DOHH2 (cell line): Measurements from ENCODE around the gene VAPB.

ENCODE experiments used
- H3F3A ChIP-seq: fragments of 200-600 bp; sonication (generic), shearing (Covaris generic); 2 replicates; pipeline ENCODE4 v1.6.0; 2016; ENCODE audit warnings: antibody characterized with exemption, mild to moderate bottlenecking; ENCODE audit not compliant: control insufficient read depth, insufficient read depth
- H3K27ac ChIP-seq: fragments of 200-600 bp; sonication (generic); 2 replicates; pipeline ENCODE4 v1.5.1; 2014; ENCODE audit warnings: low read depth, mild to moderate bottlenecking, low read length, moderate library complexity
- H3K27me3 ChIP-seq: fragments of 200-600 bp; sonication (generic); 2 replicates; pipeline ENCODE4 v1.6.1; 2014; ENCODE audit warnings: mild to moderate bottlenecking, low read length, mixed read lengths; ENCODE audit not compliant: control insufficient read depth
- H3K36me3 ChIP-seq: fragments of 200-600 bp; sonication (generic); 2 replicates; pipeline ENCODE4 v1.6.1; 2014; ENCODE audit warnings: mild to moderate bottlenecking, low read length, moderate library complexity, mixed read lengths; ENCODE audit not compliant: control insufficient read depth
- H3K4me1 ChIP-seq: fragments of 200-600 bp; sonication (generic); 2 replicates; pipeline ENCODE4 v1.6.1; 2014; ENCODE audit warnings: mild to moderate bottlenecking, low read length, mixed read lengths; ENCODE audit not compliant: control insufficient read depth
- H3K4me2 ChIP-seq: fragments of 200-600 bp; sonication (generic); 2 replicates; pipeline ENCODE4 v1.6.0; 2014; ENCODE audit warnings: mild to moderate bottlenecking, low read length, moderate library complexity
- H3K4me3 ChIP-seq: fragments of 200-600 bp; sonication (generic); 2 replicates; pipeline ENCODE4 v1.5.1; 2014; ENCODE audit warnings: mild to moderate bottlenecking, low read length, mixed read lengths
- H3K79me2 ChIP-seq: fragments of 200-600 bp; sonication (generic); 2 replicates; pipeline ENCODE4 v1.6.1; 2014; ENCODE audit warnings: mild to moderate bottlenecking, low read length, mixed read lengths; ENCODE audit not compliant: control insufficient read depth
- H3K9me2 ChIP-seq: fragments of 200-600 bp; sonication (generic); replicated peaks from 2 replicates; pipeline ENCODE4 v1.6.1; 2014; ENCODE audit warnings: mild to moderate bottlenecking, low read length, mixed read lengths; ENCODE audit not compliant: control insufficient read depth
- H3K9me3 ChIP-seq: fragments of 200-600 bp; sonication (generic); 2 replicates; pipeline ENCODE4 v1.6.1; 2014; ENCODE audit warnings: antibody characterized with exemption, low read length, mixed read lengths; ENCODE audit not compliant: control insufficient read depth, insufficient read depth
- H4K20me1 ChIP-seq: fragments of 200-600 bp; sonication (generic); 2 replicates; pipeline ENCODE4 v1.6.0; 2014; ENCODE audit warnings: low read depth, mild to moderate bottlenecking, antibody characterized with exemption, low read length, moderate library complexity; ENCODE audit not compliant: control insufficient read depth, insufficient read depth
- EZH2phosphoT487 ChIP-seq: fragments of 200-600 bp; sonication (generic); IDR thresholded peaks from 2 replicates; pipeline ENCODE4 v1.6.1; 2017; ENCODE audit warnings: borderline replicate concordance, mild to moderate bottlenecking, antibody characterized with exemption, low read length, moderate library complexity, mixed read lengths
- TF ChIP-seq, protein P1 (sequence below): fragments of 200-600 bp; sonication (generic); IDR thresholded peaks from one replicate; pipeline ENCODE4 v1.5.1; 2014; ENCODE audit warnings: antibody characterized with exemption, mild to moderate bottlenecking, low read depth, low read length; ENCODE audit not compliant: poor library complexity, severe bottlenecking

Gene VAPB

GRCh38 chr20:58492795-58493524, 103.9 kb downstream of the VAPB start:
- no peaks in the 10 kb centered on the region for H3K9me3 ChIP-seq
- H3K79me2 ChIP-seq, result no peaks in the 10 kb centered on the region
- no peaks in the 10 kb centered on the region for H3K9me2 ChIP-seq
- H3F3A ChIP-seq, result no peaks in the 10 kb centered on the region
- TF ChIP-seq, protein P1, sequence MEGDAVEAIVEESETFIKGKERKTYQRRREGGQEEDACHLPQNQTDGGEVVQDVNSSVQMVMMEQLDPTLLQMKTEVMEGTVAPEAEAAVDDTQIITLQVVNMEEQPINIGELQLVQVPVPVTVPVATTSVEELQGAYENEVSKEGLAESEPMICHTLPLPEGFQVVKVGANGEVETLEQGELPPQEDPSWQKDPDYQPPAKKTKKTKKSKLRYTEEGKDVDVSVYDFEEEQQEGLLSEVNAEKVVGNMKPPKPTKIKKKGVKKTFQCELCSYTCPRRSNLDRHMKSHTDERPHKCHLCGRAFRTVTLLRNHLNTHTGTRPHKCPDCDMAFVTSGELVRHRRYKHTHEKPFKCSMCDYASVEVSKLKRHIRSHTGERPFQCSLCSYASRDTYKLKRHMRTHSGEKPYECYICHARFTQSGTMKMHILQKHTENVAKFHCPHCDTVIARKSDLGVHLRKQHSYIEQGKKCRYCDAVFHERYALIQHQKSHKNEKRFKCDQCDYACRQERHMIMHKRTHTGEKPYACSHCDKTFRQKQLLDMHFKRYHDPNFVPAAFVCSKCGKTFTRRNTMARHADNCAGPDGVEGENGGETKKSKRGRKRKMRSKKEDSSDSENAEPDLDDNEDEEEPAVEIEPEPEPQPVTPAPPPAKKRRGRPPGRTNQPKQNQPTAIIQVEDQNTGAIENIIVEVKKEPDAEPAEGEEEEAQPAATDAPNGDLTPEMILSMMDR, result no peak
- TF ChIP-seq EZH2phosphoT487, result no peak
- no peak overlapping the region for H3K27ac ChIP-seq
- no peaks in the 10 kb centered on the region for H4K20me1 ChIP-seq
- H3K36me3 ChIP-seq, result no peaks in the 10 kb centered on the region
- H3K4me3 ChIP-seq, result no peak overlapping the region
- peaks cover 11% of the 10 kb centered on the region for H3K4me1 ChIP-seq
- no peak overlapping the region for H3K4me2 ChIP-seq
- H3K27me3 ChIP-seq, result no peaks in the 10 kb centered on the region

DNA sequence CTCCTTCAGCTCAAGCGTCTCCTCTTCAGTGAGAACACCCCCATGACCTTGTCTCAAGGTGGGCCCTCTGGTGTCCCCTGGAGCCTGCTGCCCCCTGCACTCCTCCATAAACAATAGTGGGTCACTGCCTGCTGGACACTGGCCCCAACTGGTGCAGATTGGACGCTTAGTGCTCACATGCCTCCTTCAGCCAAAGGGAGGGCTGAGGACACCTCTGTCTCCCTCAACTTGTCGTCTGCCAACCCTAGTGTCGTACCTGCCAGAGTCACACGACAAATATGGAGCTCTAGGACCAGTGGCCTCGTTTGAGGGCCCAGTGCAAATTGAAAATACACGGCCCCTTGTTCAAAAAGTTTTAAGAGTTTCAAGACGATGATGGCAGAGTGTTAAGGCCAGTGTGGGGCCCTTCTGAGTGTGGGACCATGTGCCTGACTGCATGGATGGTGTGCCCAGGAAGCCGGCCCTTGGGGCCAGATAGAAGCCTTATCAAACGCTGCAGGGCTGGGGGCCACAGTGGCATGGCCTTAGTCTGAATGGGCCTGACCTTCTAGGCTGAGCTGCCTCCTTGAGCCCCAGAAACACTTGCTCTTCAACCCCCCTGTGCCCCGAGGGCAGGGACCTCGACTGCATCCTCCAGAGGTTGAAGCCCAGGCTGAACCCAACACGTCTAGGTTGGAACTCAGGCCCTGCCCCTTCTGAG, 106.0 kb downstream of the VAPB start:
- H3K4me1 ChIP-seq, result peaks cover 11% of the 10 kb centered on the region
- no peaks in the 10 kb centered on the region for H4K20me1 ChIP-seq
- H3K9me3 ChIP-seq, result no peaks in the 10 kb centered on the region
- no peaks in the 10 kb centered on the region for H3K27me3 ChIP-seq
- TF ChIP-seq, protein P1, result no peak
- TF ChIP-seq EZH2phosphoT487, result no peak
- no peaks in the 10 kb centered on the region for H3K9me2 ChIP-seq
- H3K27ac ChIP-seq, result no peak overlapping the region
- no peaks in the 10 kb centered on the region for H3K36me3 ChIP-seq
- no peak overlapping the region for H3K4me3 ChIP-seq
- no peaks in the 10 kb centered on the region for H3K79me2 ChIP-seq
- no peak overlapping the region for H3K4me2 ChIP-seq
- no peaks in the 10 kb centered on the region for H3F3A ChIP-seq

GRCh38 chr20:58495623-58496428, 106.8 kb downstream of the VAPB start:
- TF ChIP-seq EZH2phosphoT487, result no peak
- TF ChIP-seq, protein P1, result no peak
- Histone ChIP-seq H3K27ac (no peak overlapping the region), H3K4me1 (peaks cover 11% of the 10 kb centered on the region), H3K9me2 (no peaks in the 10 kb centered on the region), H3K36me3 (no peaks in the 10 kb centered on the region), H3K27me3 (no peaks in the 10 kb centered on the region), H3K9me3 (no peaks in the 10 kb centered on the region), H3K4me2 (no peak overlapping the region), H3F3A (no peaks in the 10 kb centered on the region), H3K79me2 (no peaks in the 10 kb centered on the region), H4K20me1 (no peaks in the 10 kb centered on the region), H3K4me3 (no peak overlapping the region)
